GM12872 (cell line): Measurements from ENCODE around the gene PLCB4.

ENCODE experiments used
- TF ChIP-seq, protein P1 (sequence below): IDR thresholded peaks from 3 replicates; pipeline ENCODE4 v1.5.1; 2011; ENCODE audit warnings: low read depth, mild to moderate bottlenecking, low read length, moderate library complexity; ENCODE audit not compliant: insufficient read depth

PLCB4 gene

GRCh38 chr20:9480066-9480465 is 411.2 kb downstream of the PLCB4 start:
- TF ChIP-seq, protein P1, sequence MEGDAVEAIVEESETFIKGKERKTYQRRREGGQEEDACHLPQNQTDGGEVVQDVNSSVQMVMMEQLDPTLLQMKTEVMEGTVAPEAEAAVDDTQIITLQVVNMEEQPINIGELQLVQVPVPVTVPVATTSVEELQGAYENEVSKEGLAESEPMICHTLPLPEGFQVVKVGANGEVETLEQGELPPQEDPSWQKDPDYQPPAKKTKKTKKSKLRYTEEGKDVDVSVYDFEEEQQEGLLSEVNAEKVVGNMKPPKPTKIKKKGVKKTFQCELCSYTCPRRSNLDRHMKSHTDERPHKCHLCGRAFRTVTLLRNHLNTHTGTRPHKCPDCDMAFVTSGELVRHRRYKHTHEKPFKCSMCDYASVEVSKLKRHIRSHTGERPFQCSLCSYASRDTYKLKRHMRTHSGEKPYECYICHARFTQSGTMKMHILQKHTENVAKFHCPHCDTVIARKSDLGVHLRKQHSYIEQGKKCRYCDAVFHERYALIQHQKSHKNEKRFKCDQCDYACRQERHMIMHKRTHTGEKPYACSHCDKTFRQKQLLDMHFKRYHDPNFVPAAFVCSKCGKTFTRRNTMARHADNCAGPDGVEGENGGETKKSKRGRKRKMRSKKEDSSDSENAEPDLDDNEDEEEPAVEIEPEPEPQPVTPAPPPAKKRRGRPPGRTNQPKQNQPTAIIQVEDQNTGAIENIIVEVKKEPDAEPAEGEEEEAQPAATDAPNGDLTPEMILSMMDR, result no peak

DNA sequence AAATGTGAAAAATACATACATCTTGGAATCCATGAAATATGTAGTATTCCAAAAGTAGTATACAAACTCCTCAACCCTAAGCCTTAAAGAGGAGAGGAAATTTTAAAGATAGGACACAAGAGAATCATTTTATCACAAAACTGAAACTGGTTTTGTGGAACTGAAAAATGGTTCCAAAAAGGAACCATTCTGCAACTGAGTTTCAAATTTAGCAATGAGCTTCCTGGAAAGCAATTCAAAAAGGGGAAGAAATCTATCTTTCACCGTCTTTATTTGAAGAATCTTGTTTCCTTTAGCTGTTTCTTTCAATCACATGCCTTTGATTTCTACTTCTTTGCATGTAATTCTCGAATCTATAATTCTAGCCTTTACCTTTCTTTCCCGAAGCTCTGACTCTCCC is 413.3 kb downstream of the PLCB4 start:
- TF ChIP-seq, protein P1, result no peak

DNA sequence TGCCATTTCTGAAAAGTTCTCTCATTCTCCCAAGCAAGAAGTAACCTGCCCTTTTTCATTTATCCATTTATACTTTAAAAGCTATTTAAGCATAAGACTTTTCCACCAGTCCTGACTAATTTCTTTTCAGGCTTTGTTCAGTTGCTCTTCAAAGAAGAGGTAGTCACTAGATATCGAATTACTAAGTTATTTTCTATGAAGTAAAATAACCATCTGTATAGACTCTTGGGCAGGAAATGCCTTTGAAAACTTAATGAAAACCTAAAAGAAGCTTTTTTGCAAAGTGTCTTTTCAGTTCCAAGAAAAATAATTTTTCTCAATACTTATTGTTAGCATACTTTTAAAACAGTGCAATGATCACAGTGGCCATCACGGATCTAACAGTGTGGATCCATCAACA is 414.2 kb downstream of the PLCB4 start:
- TF ChIP-seq, protein P1, result no peak

DNA sequence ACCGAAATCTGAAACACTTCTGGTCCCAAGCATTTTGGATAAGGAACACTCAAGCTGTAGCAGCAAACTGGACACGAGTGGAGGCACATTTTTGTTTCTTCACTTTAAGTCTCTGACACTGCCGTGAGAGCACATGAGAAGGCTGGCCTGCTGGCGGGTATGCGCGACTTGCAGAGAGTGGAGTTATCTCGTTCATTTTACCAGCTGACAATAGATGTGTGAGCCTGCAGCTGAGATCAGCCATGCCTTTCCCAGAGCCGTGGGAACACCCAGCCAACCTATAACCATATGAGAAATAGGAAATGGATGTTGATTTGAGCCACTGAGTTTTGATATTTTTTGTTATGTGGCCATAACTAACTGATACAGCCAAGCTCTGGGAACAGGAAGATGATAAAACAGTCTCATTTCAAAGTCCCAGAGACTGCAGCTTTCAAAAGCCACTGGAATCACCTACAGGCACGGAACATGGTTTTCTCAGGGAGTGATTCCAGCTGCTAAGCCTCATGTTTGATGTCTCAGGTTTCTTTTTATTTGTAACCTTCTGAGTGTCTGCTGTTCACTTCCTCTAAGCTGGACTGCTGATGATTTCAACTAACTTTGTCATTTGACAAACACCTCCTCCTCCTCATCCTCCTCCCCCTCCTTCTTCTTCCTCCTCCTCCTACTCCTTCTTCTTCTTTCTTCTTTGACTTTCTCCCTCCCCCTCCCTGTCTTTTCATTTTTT is 416.9 kb downstream of the PLCB4 start:
- TF ChIP-seq, protein P1, result no peak

DNA sequence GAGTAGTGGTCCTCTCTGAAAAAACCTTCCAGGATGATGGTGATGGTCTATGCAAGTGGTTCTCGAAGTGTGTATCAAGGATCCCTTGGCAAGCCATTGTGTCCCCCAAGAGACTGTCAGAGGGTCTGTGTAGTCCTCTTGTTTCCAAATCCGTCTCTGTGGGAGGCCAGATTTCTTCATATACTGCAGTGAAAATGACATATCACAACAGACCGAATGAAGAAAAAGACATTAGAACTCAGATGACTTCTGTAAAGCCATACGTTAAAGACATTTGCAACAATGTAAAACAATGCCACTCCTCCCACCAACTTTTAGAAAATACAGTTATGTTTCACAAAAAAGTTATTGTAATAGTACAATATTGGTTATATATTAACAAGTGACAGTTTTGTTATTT is 418.3 kb downstream of the PLCB4 start:
- TF ChIP-seq, protein P1, result no peak

DNA sequence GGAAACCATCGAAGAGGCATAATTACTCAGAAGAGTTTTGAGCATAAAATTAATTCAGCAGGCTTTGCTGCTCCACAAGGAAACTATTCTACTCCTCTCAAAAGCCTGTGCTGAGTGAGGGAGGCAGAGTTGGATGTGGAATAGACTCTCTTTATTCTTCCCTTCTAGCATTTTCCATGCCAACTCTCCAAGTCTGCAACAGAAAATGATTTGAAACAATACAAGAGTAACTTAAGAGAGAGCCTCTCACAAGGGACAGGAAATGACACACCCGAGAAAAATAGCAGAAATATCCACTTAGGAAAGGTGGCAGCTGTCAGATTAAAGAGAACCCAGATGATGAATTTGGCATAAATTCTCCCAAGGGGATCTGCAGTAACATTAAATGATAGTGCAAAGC is 419.2 kb downstream of the PLCB4 start:
- TF ChIP-seq, protein P1, result no peak

DNA sequence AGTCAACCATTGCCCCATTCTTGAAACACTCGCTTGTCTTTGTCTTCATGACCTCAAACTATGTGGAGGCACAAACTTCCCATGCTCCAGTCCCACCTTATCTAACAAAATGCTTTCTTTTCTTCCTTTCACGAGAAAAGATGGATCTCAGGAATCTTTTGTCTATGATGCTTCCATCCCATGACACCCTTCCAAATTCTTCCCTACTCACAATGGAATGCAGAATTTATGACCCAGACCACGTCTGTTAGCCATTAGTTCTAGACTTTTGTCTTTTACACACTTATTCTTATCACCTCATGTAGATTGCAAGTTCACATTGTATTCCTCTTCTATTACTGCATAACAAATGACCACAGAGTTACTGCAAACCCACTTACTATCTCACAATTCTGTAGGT is 421.3 kb downstream of the PLCB4 start:
- TF ChIP-seq, protein P1, result no peak

GRCh38 chr20:9490631-9491030 is 421.7 kb downstream of the PLCB4 start:
- TF ChIP-seq, protein P1, result no peak
